IPS DF 19.7 (cell line): ENCODE results near the gene GPR15.
"Not testable (repeated sequence)": the region's sequence is repeated elsewhere in the genome, so short reads cannot be mapped to it uniquely, and the experiment has no call there.

Experiments used
- DNase-seq: peaks from one replicate; pipeline ENCODE4 v3.0.0-alpha.2; 2013; ENCODE audit warnings: low read depth, low spot score

Gene GPR15

GRCh38 chr3:98558100-98558827 is 26.5 kb downstream of the GPR15 start:
- no peak for DNase-seq

DNA sequence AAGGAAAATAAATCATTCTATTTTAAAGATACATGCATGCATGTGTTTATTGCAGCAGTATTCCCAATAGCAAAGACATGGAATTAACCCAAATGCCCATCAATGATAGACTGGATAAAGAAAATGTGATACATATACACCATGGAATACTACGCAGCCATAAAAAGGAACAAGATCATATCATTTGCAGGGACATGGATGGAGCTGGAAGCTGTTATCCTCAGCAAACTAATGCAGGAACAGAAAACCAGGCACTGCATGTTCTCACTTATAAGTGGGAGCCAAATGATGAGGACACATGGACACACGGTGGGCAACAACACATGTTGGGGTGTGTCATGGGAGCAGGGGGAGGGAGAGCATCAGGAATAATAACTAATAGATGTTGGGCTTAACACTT is 28.0 kb downstream of the GPR15 start:
- DNase-seq, result not testable (repeated sequence)

DNA sequence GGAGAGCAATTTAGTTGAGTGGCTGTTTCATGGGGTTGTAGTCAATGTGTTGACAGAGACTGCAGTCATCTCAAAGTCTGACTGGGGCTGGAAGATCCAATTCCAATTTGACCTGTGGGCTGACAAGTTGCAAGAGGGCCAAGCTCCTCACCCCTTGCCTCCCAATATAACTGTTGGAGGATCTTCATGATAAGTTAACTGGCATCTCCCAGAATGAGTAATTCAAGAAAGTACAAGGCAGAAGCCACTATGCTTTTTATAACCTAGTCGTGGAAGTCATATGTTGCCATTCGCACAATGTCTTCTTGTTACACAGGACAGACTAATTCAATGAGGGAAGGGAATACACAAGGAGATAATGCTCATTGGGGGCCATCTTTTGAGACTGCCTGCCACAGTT is 29.1 kb downstream of the GPR15 start:
- DNase-seq, result no peak

DNA sequence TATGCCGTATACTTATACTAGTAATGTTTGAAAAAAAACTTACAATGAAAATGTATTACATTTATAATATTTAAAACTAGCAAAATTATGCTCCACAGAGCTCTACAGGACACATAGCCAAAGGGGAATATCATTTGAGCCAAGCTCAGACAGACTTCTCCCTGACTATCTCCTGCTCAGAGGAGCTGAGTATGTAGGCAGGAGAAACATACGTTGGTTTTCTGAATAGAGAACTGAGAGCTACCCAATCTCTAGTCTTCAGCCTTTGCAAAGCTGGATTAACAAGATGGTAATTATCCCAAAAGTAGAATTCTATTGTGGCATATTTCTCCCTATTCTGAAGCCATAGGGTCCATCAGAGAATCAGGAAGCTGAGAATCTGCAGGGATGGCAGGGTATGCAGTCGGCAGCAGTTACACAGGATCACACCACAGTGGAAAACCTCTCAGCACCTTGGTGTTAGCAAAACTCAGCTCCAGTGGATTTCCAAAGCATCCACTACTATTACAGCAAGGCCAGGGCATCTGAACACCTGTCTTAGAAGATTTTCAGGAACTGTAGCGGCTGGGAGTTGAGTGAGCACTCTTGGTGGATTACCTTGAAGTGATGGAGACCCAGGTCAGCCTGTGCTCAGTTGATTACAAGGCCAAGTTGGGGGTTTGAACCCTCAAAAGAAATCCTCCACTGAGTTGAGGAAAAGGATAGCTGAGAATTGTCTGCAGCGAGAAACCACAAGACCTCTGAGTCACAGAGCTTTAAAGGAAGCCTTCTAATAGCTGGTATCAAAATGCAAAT is 30.1 kb downstream of the GPR15 start:
- no peak for DNase-seq

DNA sequence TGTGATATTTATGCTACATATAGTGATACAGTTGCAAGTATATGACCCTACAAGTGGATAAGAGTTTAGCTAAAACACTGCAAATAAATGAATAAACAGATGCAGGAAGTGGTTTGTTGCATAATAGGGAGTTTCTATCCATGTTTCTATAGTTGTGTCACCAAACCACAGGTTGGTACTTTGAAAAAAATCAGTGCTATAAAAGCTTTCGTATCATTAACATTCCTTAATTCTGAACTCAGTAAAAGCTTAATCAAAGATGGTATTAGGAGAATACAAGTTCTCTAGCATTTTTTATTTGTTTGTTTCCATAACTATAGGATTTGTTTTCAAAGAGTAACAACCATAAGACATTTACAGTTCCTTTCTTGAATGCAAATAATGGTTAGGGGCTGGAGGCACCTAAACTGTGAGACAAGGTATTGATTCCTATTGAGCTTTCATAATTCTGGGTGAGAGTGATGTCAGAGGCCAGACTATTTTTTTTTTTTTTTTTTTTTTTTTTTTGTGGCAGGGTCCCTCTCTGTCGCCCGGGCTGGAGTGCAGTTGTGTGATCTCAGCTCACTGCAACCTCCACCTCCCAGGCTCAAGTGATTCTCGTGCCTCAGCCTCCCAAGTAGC is 32.0 kb downstream of the GPR15 start:
- no peak for DNase-seq

DNA sequence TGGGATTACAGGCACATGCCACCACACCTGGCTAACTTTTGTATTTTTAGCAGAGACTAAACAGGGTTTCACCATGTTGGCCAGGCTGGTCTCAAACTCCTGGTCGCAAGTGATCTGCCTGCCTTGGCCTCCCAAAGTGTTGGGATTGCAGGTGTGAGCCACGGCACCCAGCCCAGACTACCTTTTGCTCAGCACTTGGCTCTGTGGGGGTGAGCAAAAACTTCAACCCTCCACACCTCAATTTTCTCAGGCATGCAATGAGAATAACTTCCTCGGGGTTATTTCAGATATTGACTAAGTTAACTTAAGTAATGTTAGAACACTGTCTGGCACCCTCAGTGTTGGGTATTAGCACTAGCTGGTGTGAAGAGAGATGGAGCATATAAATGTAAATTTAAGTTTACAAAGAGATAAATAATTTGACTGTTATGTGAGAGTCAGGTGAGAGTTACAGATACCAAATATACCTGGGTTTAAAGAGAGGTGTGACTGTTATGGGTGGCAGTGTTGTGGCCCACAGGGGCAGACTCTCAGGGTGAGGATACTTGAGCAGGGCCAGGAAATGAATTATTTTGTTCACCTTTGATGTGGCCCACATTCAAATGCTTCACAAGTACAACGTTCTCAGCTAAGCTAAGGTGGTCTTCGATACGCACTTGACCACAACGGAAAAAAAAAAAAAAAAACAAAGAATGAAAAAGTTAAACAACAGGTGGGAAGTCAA is 32.7 kb downstream of the GPR15 start:
- DNase-seq, result no peak

- DNase-seq, result no peak
Measured at GRCh38 chr3:98565237-98565643, 33.5 kb downstream of the GPR15 start.

- DNase-seq, result no peak
Measured at GRCh38 chr3:98565843-98566242, 34.1 kb downstream of the GPR15 start.

GRCh38 chr3:98567666-98568270 is 36.0 kb downstream of the GPR15 start:
- DNase-seq, result no peak

DNA sequence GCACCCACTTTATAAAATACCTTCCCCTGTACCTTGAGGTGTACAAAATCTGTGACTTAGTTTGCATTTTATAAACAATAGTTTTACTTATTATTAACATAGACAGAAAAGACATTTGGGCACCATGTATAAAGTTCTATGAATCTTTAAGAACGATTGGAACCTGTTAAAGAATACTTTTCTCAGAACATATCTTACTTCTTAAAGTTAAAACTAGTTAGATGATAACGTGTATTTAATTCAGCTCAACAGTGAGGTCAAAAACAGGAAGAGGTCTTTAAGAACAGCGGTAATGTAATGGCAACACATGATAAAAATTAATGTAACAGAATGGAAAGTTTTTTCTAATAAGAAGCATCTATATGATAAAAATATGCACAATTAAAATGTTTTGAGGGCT is 36.6 kb downstream of the GPR15 start:
- no peak for DNase-seq

- no peak for DNase-seq
Measured at GRCh38 chr3:98573181-98573728, 41.5 kb downstream of the GPR15 start.

DNA sequence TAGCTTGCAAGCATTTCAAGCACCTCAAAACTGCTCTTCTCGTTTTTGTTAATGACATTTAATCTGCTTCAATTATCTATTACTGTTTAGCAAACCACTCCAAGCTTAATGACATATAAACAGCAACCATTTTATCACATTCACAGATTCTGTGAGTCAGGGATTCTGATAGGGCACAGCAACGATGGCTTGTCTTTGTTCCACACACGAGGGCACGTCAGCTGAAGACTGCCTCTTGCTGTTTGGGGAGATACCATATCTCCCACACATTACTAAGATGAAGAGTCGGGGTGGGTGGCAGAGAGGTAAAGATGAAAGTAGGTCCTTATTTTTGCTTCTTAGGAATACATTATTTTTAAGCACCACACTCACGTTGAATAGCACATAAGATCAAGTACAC is 42.4 kb downstream of the GPR15 start:
- no peak for DNase-seq

- DNase-seq, result no peak
Measured at GRCh38 chr3:98577178-98577895, 45.6 kb downstream of the GPR15 start.

- no peak for DNase-seq
Measured at GRCh38 chr3:98580401-98581386, 48.9 kb downstream of the GPR15 start.

DNA sequence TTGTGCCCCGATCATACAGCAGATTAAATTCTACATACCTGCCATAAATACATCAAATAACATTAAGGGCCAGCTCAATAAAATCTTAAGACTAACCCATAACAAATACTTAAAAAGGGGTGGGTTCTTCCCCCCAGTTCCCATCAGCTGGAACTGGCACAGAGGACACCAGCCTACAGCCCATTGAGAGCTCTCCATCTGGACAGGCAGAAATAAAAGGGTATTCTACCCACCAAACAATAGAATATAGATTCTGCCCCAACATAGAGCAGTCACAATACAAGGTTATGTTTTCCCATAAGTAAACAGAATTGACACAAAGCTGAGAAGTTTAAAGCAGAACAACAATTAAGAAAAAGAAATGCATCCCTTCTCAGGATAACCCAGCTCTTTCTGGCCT is 49.7 kb downstream of the GPR15 start:
- DNase-seq, result no peak

- no peak for DNase-seq
Measured at GRCh38 chr3:98582042-98582441, 50.3 kb downstream of the GPR15 start.

GRCh38 chr3:98583766-98584165 is 52.0 kb downstream of the GPR15 start:
- no peak for DNase-seq
